ENCODE measurements around the gene RPS15. TPM values are rescaled to one million over a fixed set of nuclear protein-coding genes. Genes with fewer than 3 reads are reported as not detected.

The RPS15 gene
- total RNA-seq, 1 donor from 2014 or later: 1,045 TPM

GRCh38 chr19:1429750-1430149 is 8.4 kb upstream of the RPS15 start:
- peaks cover 55% of the 10 kb centered on the region for H4K20me1 ChIP-seq (ENCODE audit: insufficient read depth, low read length)
- H3K9me3 ChIP-seq (ENCODE audit: insufficient read depth, low read depth, low read length): no peaks in the 10 kb centered on the region
- no peak for DNase-seq (ENCODE audit: low read depth)
- Mint-ChIP-seq H3K4me3 (ENCODE audit: unreplicated experiment) (no peak overlapping the region), H3K9me3 (ENCODE audit: unreplicated experiment) (no peaks in the 10 kb centered on the region), H3K4me1 (ENCODE audit: low read depth, unreplicated experiment) (no peaks in the 10 kb centered on the region), H3K27ac (ENCODE audit: unreplicated experiment) (no peak overlapping the region), H3K27me3 (ENCODE audit: low read depth, unreplicated experiment) (no peaks in the 10 kb centered on the region), H3K36me3 (ENCODE audit: low read depth, unreplicated experiment) (peaks cover 6% of the 10 kb centered on the region)
- no peak for TF ChIP-seq CTCF (IDR thresholded peaks at IDR 0.05; ENCODE audit: insufficient read depth, low read depth, low read length)
- TF ChIP-seq EZH2 (IDR thresholded peaks at IDR 0.05; ENCODE audit: insufficient read depth, low read length): no peak
- H2AFZ ChIP-seq (ENCODE audit: low read depth, low read length): no peak overlapping the region
- H3K4me2 ChIP-seq (ENCODE audit: low read length): no peak overlapping the region
- H3K4me1 ChIP-seq (ENCODE audit: insufficient read depth, low read length): peaks cover 10% of the 10 kb centered on the region
- H3K4me3 ChIP-seq (ENCODE audit: insufficient read depth, low read depth, low read length): no peak overlapping the region
- peaks cover 7% of the 10 kb centered on the region for H3K36me3 ChIP-seq (ENCODE audit: insufficient read depth, low read length)
- H3K9ac ChIP-seq (ENCODE audit: low read length): no peak overlapping the region
- H3K79me2 ChIP-seq (ENCODE audit: insufficient read depth, low read length): peaks cover 61% of the 10 kb centered on the region
- no peaks in the 10 kb centered on the region for H3K27me3 ChIP-seq (ENCODE audit: insufficient read depth, low read length)
- no peak for FAIRE-seq
- H3K27ac ChIP-seq (ENCODE audit: low read depth, low read length): no peak overlapping the region

GRCh38 chr19:1430246-1430645 is 8.0 kb upstream of the RPS15 start:
- Mint-ChIP-seq H3K4me3 (ENCODE audit: unreplicated experiment) (no peak overlapping the region), H3K36me3 (ENCODE audit: low read depth, unreplicated experiment) (peaks cover 6% of the 10 kb centered on the region), H3K9me3 (ENCODE audit: unreplicated experiment) (no peaks in the 10 kb centered on the region), H3K4me1 (ENCODE audit: low read depth, unreplicated experiment) (no peaks in the 10 kb centered on the region), H3K27me3 (ENCODE audit: low read depth, unreplicated experiment) (no peaks in the 10 kb centered on the region), H3K27ac (ENCODE audit: unreplicated experiment) (no peak overlapping the region)
- H3K27ac ChIP-seq (ENCODE audit: low read depth, low read length): no peak overlapping the region
- no peak overlapping the region for H3K4me3 ChIP-seq (ENCODE audit: insufficient read depth, low read depth, low read length)
- TF ChIP-seq EZH2 (IDR thresholded peaks at IDR 0.05; ENCODE audit: insufficient read depth, low read length): no peak
- TF ChIP-seq CTCF (IDR thresholded peaks at IDR 0.05; ENCODE audit: insufficient read depth, low read depth, low read length): no peak
- FAIRE-seq (no peak), DNase-seq (ENCODE audit: low read depth) (no peak)
- no peaks in the 10 kb centered on the region for H3K27me3 ChIP-seq (ENCODE audit: insufficient read depth, low read length)
- H4K20me1 ChIP-seq (ENCODE audit: insufficient read depth, low read length): peaks cover 53% of the 10 kb centered on the region
- H3K36me3 ChIP-seq (ENCODE audit: insufficient read depth, low read length): peaks cover 8% of the 10 kb centered on the region
- H3K9me3 ChIP-seq (ENCODE audit: insufficient read depth, low read depth, low read length): no peaks in the 10 kb centered on the region
- no peak overlapping the region for H3K4me2 ChIP-seq (ENCODE audit: low read length)
- no peak overlapping the region for H2AFZ ChIP-seq (ENCODE audit: low read depth, low read length)
- peaks cover 5% of the 10 kb centered on the region for H3K4me1 ChIP-seq (ENCODE audit: insufficient read depth, low read length)
- H3K9ac ChIP-seq (ENCODE audit: low read length): no peak overlapping the region
- H3K79me2 ChIP-seq (ENCODE audit: insufficient read depth, low read length): peaks cover 56% of the 10 kb centered on the region

- H3K4me3 ChIP-seq (ENCODE audit: insufficient read depth, low read depth, low read length): no peak overlapping the region
- no peak overlapping the region for H3K27ac ChIP-seq (ENCODE audit: low read depth, low read length)
- Mint-ChIP-seq H3K36me3 (ENCODE audit: low read depth, unreplicated experiment) (peaks cover 6% of the 10 kb centered on the region), H3K9me3 (ENCODE audit: unreplicated experiment) (no peaks in the 10 kb centered on the region), H3K27ac (ENCODE audit: unreplicated experiment) (no peak overlapping the region), H3K4me3 (ENCODE audit: unreplicated experiment) (no peak overlapping the region), H3K4me1 (ENCODE audit: low read depth, unreplicated experiment) (no peaks in the 10 kb centered on the region), H3K27me3 (ENCODE audit: low read depth, unreplicated experiment) (no peaks in the 10 kb centered on the region)
- no peaks in the 10 kb centered on the region for H3K9me3 ChIP-seq (ENCODE audit: insufficient read depth, low read depth, low read length)
- peaks cover 40% of the 10 kb centered on the region for H3K79me2 ChIP-seq (ENCODE audit: insufficient read depth, low read length)
- FAIRE-seq (no peak), DNase-seq (ENCODE audit: low read depth) (no peak)
- no peaks in the 10 kb centered on the region for H3K27me3 ChIP-seq (ENCODE audit: insufficient read depth, low read length)
- H3K36me3 ChIP-seq (ENCODE audit: insufficient read depth, low read length): peaks cover 10% of the 10 kb centered on the region
- H3K4me2 ChIP-seq (ENCODE audit: low read length): no peak overlapping the region
- H3K4me1 ChIP-seq (ENCODE audit: insufficient read depth, low read length): peaks cover 2% of the 10 kb centered on the region
- H3K9ac ChIP-seq (ENCODE audit: low read length): no peak overlapping the region
- no peak overlapping the region for H2AFZ ChIP-seq (ENCODE audit: low read depth, low read length)
- H4K20me1 ChIP-seq (ENCODE audit: insufficient read depth, low read length): peaks cover 41% of the 10 kb centered on the region
- no peak for TF ChIP-seq CTCF (IDR thresholded peaks at IDR 0.05; ENCODE audit: insufficient read depth, low read depth, low read length)
- TF ChIP-seq EZH2 (IDR thresholded peaks at IDR 0.05; ENCODE audit: insufficient read depth, low read length): no peak
These were observed 6.3 kb upstream of the RPS15 start for GRCh38 chr19:1431759-1432506.
